H9 (cell line): Measurements from ENCODE around the gene ZNF281. TPM values are rescaled to one million over a fixed set of nuclear protein-coding genes. Genes with fewer than 3 reads are reported as not detected.

Experiments used
- DNase-seq: peaks from one replicate; pipeline ENCODE4 v3.0.0-alpha.2; 2017
- H2AFZ ChIP-seq: one replicate; pipeline ENCODE4 v1.6.1; 2013; ENCODE audit warnings: mild to moderate bottlenecking, low read length, control low read depth, moderate library complexity
- H2AK5ac ChIP-seq: 2 replicates; pipeline ENCODE4 v1.6.1; 2013; ENCODE audit warnings: low read length, control low read depth, mixed read lengths; ENCODE audit not compliant: insufficient read length
- H2BK120ac ChIP-seq: one replicate; pipeline ENCODE4 v1.6.1; 2013; ENCODE audit warnings: low read depth, mild to moderate bottlenecking, low read length, control low read depth, inconsistent platforms; ENCODE audit not compliant: poor library complexity, severe bottlenecking
- H2BK12ac ChIP-seq: 2 replicates; pipeline ENCODE4 v1.6.1; 2013; ENCODE audit warnings: low read length, control low read depth, mixed read lengths, low read depth; ENCODE audit not compliant: insufficient read length
- H2BK15ac ChIP-seq: 2 replicates; pipeline ENCODE4 v1.6.1; 2013; ENCODE audit warnings: low read depth, low read length, control low read depth
- H2BK20ac ChIP-seq: one replicate; pipeline ENCODE4 v1.6.1; 2013; ENCODE audit warnings: low read depth, mild to moderate bottlenecking, low read length, control low read depth, inconsistent platforms; ENCODE audit not compliant: poor library complexity, severe bottlenecking
- H2BK5ac ChIP-seq: 2 replicates; pipeline ENCODE4 v1.6.1; 2013; ENCODE audit warnings: low read length, control low read depth, mixed read lengths; ENCODE audit not compliant: insufficient read length
- H3K14ac ChIP-seq: 2 replicates; pipeline ENCODE4 v1.6.1; 2013; ENCODE audit warnings: low read length, control low read depth; ENCODE audit not compliant: insufficient read depth
- H3K18ac ChIP-seq: 2 replicates; pipeline ENCODE4 v1.6.1; 2013; ENCODE audit warnings: low read depth, mild to moderate bottlenecking, mixed read lengths, low read length, control low read depth; ENCODE audit not compliant: insufficient read length
- H3K23ac ChIP-seq: 2 replicates; pipeline ENCODE4 v1.6.1; 2013; ENCODE audit warnings: low read length, control low read depth, mixed read lengths, low read depth; ENCODE audit not compliant: insufficient read length
- H3K23me2 ChIP-seq: 2 replicates; pipeline ENCODE4 v1.6.1; 2013; ENCODE audit warnings: low read depth, mild to moderate bottlenecking, mixed read lengths, low read length, control low read depth; ENCODE audit not compliant: insufficient read length, poor library complexity, severe bottlenecking
- H3K27ac ChIP-seq: 2 replicates; pipeline ENCODE4 v1.5.1; 2013; ENCODE audit warnings: low read length, control low read depth, mixed read lengths, low read depth; ENCODE audit not compliant: insufficient read length
- H3K27me3 ChIP-seq: 2 replicates; pipeline ENCODE4 v1.6.1; 2013; ENCODE audit warnings: low read length, control low read depth, inconsistent platforms; ENCODE audit not compliant: insufficient read depth
- H3K4ac ChIP-seq: 2 replicates; pipeline ENCODE4 v1.6.1; 2013; ENCODE audit warnings: low read depth, mild to moderate bottlenecking, control low read depth, inconsistent platforms, low read length, moderate library complexity
- H3K4me1 ChIP-seq: 2 replicates; pipeline ENCODE4 v1.6.1; 2013; ENCODE audit warnings: low read length, control low read depth, inconsistent platforms; ENCODE audit not compliant: insufficient read depth
- H3K4me2 ChIP-seq: 2 replicates; pipeline ENCODE4 v1.6.1; 2013; ENCODE audit warnings: low read length, control low read depth, mixed read lengths; ENCODE audit not compliant: insufficient read length, insufficient read depth
- H3K56ac ChIP-seq: 2 replicates; pipeline ENCODE4 v1.6.1; 2013; ENCODE audit warnings: low read depth, mild to moderate bottlenecking, mixed read lengths, low read length, control low read depth; ENCODE audit not compliant: insufficient read length
- H3K79me1 ChIP-seq: 2 replicates; pipeline ENCODE4 v1.6.1; 2013; ENCODE audit warnings: low read depth, mild to moderate bottlenecking, moderate library complexity, low read length, control low read depth, inconsistent platforms; ENCODE audit not compliant: insufficient read depth, poor library complexity, severe bottlenecking
- H3K79me2 ChIP-seq: 2 replicates; pipeline ENCODE4 v1.6.1; 2013; ENCODE audit warnings: low read length, control low read depth, inconsistent platforms; ENCODE audit not compliant: insufficient read depth
- H3K9ac ChIP-seq: 2 replicates; pipeline ENCODE4 v1.6.1; 2013; ENCODE audit warnings: low read length, control low read depth, mixed read lengths; ENCODE audit not compliant: insufficient read length; ENCODE audit errors: extremely low read depth
- H3K9me3 ChIP-seq: one replicate; pipeline ENCODE4 v1.6.1; 2013; ENCODE audit warnings: low read depth, low read length, inconsistent platforms; ENCODE audit not compliant: control insufficient read depth
- H3T11ph ChIP-seq: one replicate; pipeline ENCODE4 v1.6.1; 2013; ENCODE audit warnings: mild to moderate bottlenecking, low read length, control low read depth, inconsistent platforms
- H4K20me1 ChIP-seq: one replicate; pipeline ENCODE4 v1.6.1; 2013; ENCODE audit not compliant: control insufficient read depth, insufficient read length, insufficient read depth
- H4K5ac ChIP-seq: 2 replicates; pipeline ENCODE4 v1.6.1; 2013; ENCODE audit warnings: low read depth, mild to moderate bottlenecking, mixed read lengths, low read length, control low read depth; ENCODE audit not compliant: insufficient read length
- H4K8ac ChIP-seq: replicated peaks from 2 replicates; pipeline ENCODE4 v1.6.1; 2013; ENCODE audit warnings: low read length, control low read depth, mixed read lengths, low read depth; ENCODE audit not compliant: insufficient read length
- H4K91ac ChIP-seq: 2 replicates; pipeline ENCODE4 v1.6.1; 2013; ENCODE audit warnings: low read depth, mild to moderate bottlenecking, moderate library complexity, mixed read lengths, low read length, control low read depth; ENCODE audit not compliant: insufficient read length
- H3K27ac Mint-ChIP-seq, 3 experiments: 2 replicates in 2 of 3; 3 replicates in 1 of 3; pipeline ENCODE4 v1.8.0; 2020 to 2021; ENCODE audit warnings: mixed read lengths in 3 of 3, mild to moderate bottlenecking in 1 of 3, moderate library complexity in 1 of 3
- H3K27me3 Mint-ChIP-seq: 2 replicates; pipeline ENCODE4 v1.8.0; 2021; ENCODE audit warnings: low read depth, mild to moderate bottlenecking, moderate library complexity, mixed read lengths
- H3K36me3 Mint-ChIP-seq, 3 experiments: 2 replicates in 2 of 3; 3 replicates in 1 of 3; pipeline ENCODE4 v1.8.0; 2020 to 2021; ENCODE audit warnings: low read depth in 3 of 3, mixed read lengths in 3 of 3; ENCODE audit not compliant: insufficient read depth in 1 of 3
- H3K4me1 Mint-ChIP-seq, 2 experiments: 2 replicates each; pipeline ENCODE4 v1.8.0; 2020; ENCODE audit warnings: mixed read lengths in 2 of 2
- H3K4me3 Mint-ChIP-seq, 2 experiments: 2 replicates in 1 of 2; 3 replicates in 1 of 2; pipeline ENCODE4 v1.8.0; 2020 to 2021; ENCODE audit warnings: mild to moderate bottlenecking in 2 of 2, mixed read lengths in 2 of 2, moderate library complexity in 1 of 2
- H3K9me3 Mint-ChIP-seq, 2 experiments: 2 replicates in 1 of 2; 3 replicates in 1 of 2; pipeline ENCODE4 v1.8.0; 2020; ENCODE audit warnings: mild to moderate bottlenecking in 2 of 2, mixed read lengths in 2 of 2, moderate library complexity in 1 of 2
- CTCF ChIP-seq: fragments of 200-600 bp; sonication (generic); conservative IDR thresholded peaks from 3 replicates; pipeline ENCODE4 v1.8.0; 2021; ENCODE audit warnings: antibody characterized with exemption, mild to moderate bottlenecking
- WGBS: extraction: QIAGEN DNeasy Blood & Tissue Kit; methylation state at CpG from one replicate; pipeline ENCODE4 v1.1.7; 2013; ENCODE audit warnings: missing lambda C conversion rate, low lambda C conversion rate, mixed read lengths; ENCODE audit not compliant: insufficient read length; ENCODE audit errors: extremely low coverage; 5-methylcytosine and 5-hydroxymethylcytosine counted together
- total RNA-seq: library from RNA; stranded (reverse); gene quantifications from 2 replicates; pipeline ENCODE4 v1.2.1, GENCODE V29; 2021

ZNF281 gene
- total RNA-seq, 1 experiment from 2014 or later, result 75.2 TPM

DNA sequence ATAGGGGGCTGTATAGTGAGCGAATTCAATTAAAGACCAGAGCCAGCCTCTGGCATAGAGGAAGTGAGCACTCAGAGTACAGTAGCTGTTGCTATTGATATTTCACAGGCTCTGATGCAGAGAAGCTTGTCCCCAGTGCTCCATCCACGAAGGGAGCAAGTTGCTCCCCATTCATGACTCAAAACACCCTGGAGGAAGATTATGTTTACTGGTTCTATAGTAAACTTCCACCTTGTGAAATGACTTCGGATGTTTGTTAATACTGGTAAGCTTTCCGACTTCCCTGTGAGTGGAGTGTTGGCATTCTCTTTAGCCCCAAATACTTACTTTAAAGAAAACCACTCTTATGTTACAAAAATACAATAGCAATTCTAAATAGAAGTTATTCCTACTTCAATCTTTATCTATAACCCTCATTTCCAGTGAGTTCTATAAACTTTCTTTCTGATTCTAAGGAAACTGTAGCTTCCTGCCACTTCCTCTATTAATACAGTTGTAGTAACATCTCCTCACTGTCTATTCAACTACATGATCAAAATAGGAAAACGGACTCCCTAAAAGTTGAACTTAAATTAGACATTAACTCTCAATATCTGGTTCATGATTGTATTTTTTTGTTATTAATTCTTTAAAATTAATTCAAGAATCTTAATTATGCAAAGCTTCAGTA lies 46.4 kb downstream of the ZNF281 start:
- Histone ChIP-seq H3K18ac (no peak overlapping the region), H3K79me1 (no peaks in the 10 kb centered on the region), H4K5ac (no peak overlapping the region), H3K9me3 (no peaks in the 10 kb centered on the region), H3K79me2 (no peaks in the 10 kb centered on the region), H3K14ac (peak overlapping the region; percentile 43; the same call in 1 of the 2 replicates), H2AFZ (no peak overlapping the region), H3K4me1 (peaks cover 23% of the 10 kb centered on the region; the same call in 1 of the 2 replicates), H4K20me1 (no peaks in the 10 kb centered on the region), H2BK15ac (no peak overlapping the region; the same call in 1 of the 2 replicates), H2BK120ac (no peak overlapping the region), H3K27ac (peak overlapping the region; percentile 96), H3K23me2 (no peaks in the 10 kb centered on the region), H4K91ac (peak overlapping the region; percentile 92), H2BK12ac (peak overlapping the region; percentile 89), H2BK5ac (peak overlapping the region; percentile 65), H4K8ac (no peak overlapping the region), H3K4me2 (peak overlapping the region; percentile 33), H3K9ac (no peak overlapping the region), H3K23ac (no peak overlapping the region), H3K27me3 (no peaks in the 10 kb centered on the region), H2BK20ac (no peak overlapping the region), H3K56ac (no peak overlapping the region), H3K4ac (no peak overlapping the region), H2AK5ac (peak overlapping the region; percentile 84), H3T11ph (no peak overlapping the region)
- no peak for TF ChIP-seq CTCF
- Mint-ChIP-seq H3K4me3 (peak overlapping the region; percentile 10 to 13; a peak in 2 of 5 replicates), H3K36me3 (peaks cover 16 to 17% (median 16%) of the 10 kb centered on the region in 3 experiments), H3K27ac (peak overlapping the region in 1 of 3 experiments; percentile 92; a peak in 3 of 7 replicates), H3K27me3 (no peaks in the 10 kb centered on the region), H3K4me1 (peaks cover 34 to 38% of the 10 kb centered on the region in 2 experiments), H3K9me3 (no peaks in the 10 kb centered on the region)
- no peak for DNase-seq
- no CpG with 5 or more reads among the region's 5 CpGs for WGBS
